Measurements from ENCODE around the gene NPLOC4.

NPLOC4 gene

GRCh38 chr17:81660441-81660840 is 23.5 kb upstream of the NPLOC4 start:
- DNase-seq: no peak

- DNase-seq: no peak
Observed at GRCh38 chr17:81659038-81659437, 22.1 kb upstream of the NPLOC4 start.

- no peak for DNase-seq
Observed at GRCh38 chr17:81656835-81657234, 19.9 kb upstream of the NPLOC4 start.

GRCh38 chr17:81656118-81656743 is 19.3 kb upstream of the NPLOC4 start, which contains the start of gene PDE6G:
Gene PDE6G (minus strand): TSS chr17:81656542. CDS start chr17:81653305, 3,237 bp downstream.
- DNase-seq: no peak

- no peak for DNase-seq
Observed at GRCh38 chr17:81655378-81656117, 18.6 kb upstream of the NPLOC4 start.

GRCh38 chr17:81652906-81653771 is 16.2 kb upstream of the NPLOC4 start:
- no peak for DNase-seq

GRCh38 chr17:81651692-81652091 is 14.8 kb upstream of the NPLOC4 start:
- no peak for DNase-seq

GRCh38 chr17:81650951-81651350 is 14.0 kb upstream of the NPLOC4 start:
- DNase-seq: no peak

- no peak for DNase-seq
Observed at GRCh38 chr17:81648707-81649085, 11.8 kb upstream of the NPLOC4 start.

- DNase-seq: no peak
Observed at GRCh38 chr17:81648013-81648706, 11.2 kb upstream of the NPLOC4 start.

- no peak for DNase-seq
Observed at GRCh38 chr17:81647640-81648012, 10.7 kb upstream of the NPLOC4 start.

- DNase-seq: no peak
Observed at GRCh38 chr17:81646869-81647600, 10.1 kb upstream of the NPLOC4 start.

- no peak for DNase-seq
Observed at GRCh38 chr17:81644976-81645952, 8.4 kb upstream of the NPLOC4 start.

- no peak for DNase-seq
Observed at GRCh38 chr17:81644496-81644895, 7.6 kb upstream of the NPLOC4 start.

GRCh38 chr17:81641825-81642489 is 5.0 kb upstream of the NPLOC4 start:
- no peak for DNase-seq

GRCh38 chr17:81640011-81640410 is 3.1 kb upstream of the NPLOC4 start:
- DNase-seq: no peak

- DNase-seq: no peak
Observed at GRCh38 chr17:81638683-81639082, 1.8 kb upstream of the NPLOC4 start.

- no peak for DNase-seq
Observed at GRCh38 chr17:81635973-81636504, 873 bp downstream of the NPLOC4 start.

GRCh38 chr17:81635431-81635830 is 1.5 kb downstream of the NPLOC4 start:
- DNase-seq: no peak

GRCh38 chr17:81631482-81631881 is 5.4 kb downstream of the NPLOC4 start:
- no peak for DNase-seq

Data from NCI-H1694 (cell line).